Activated B cell treated with CpG ODN at 0.5 μM for 24 hours (primary cell): ENCODE results near the gene GNG7. TPM values are rescaled to one million over a fixed set of nuclear protein-coding genes. Genes with fewer than 3 reads are reported as not detected.

Source experiments
- ATAC-seq: fragments of 200-7000 bp; cut with Tn5 transposase; one replicate; pipeline ENCODE4 v1.10.0; 2021; ENCODE audit warnings: low read depth, mild to moderate bottlenecking, moderate library complexity
- CTCF ChIA-PET: fragments of 350-600 bp; sonication (Branson Sonifier 250); formaldehyde crosslinking; loops from one replicate; lab custom pipeline; 2021; ENCODE audit warnings: antibody characterized with exemption; lab: Charles Lee
- POLR2A ChIA-PET: fragments of 350-600 bp; sonication (Branson Sonifier 250); formaldehyde crosslinking; loops from one replicate; lab custom pipeline; 2021; ENCODE audit warnings: antibody characterized with exemption; lab: Charles Lee
- DNase-seq: peaks from one replicate; pipeline ENCODE4 v3.0.0; 2022
- H3K27ac Mint-ChIP-seq: one replicate; pipeline ENCODE4 v1.8.0; 2020; ENCODE audit warnings: mixed read lengths
- H3K27me3 Mint-ChIP-seq: one replicate; pipeline ENCODE4 v1.8.0; 2021; ENCODE audit warnings: mixed read lengths
- H3K36me3 Mint-ChIP-seq: one replicate; pipeline ENCODE4 v1.8.0; 2021; ENCODE audit warnings: low read depth, mixed read lengths
- H3K4me1 Mint-ChIP-seq: one replicate; pipeline ENCODE4 v1.8.0; 2021; ENCODE audit warnings: mixed read lengths
- H3K4me3 Mint-ChIP-seq: one replicate; pipeline ENCODE4 v1.8.0; 2020; ENCODE audit warnings: mild to moderate bottlenecking, mixed read lengths
- H3K9me3 Mint-ChIP-seq: one replicate; pipeline ENCODE4 v1.8.0; 2020; ENCODE audit warnings: mixed read lengths
- CTCF ChIP-seq: fragments of 200-600 bp; IDR thresholded peaks from one replicate; pipeline ENCODE4 v1.8.0; 2022; ENCODE audit warnings: antibody characterized with exemption, mild to moderate bottlenecking
- intact Hi-C: fragments of 100-400 bp; cut with micrococcal nuclease; formaldehyde crosslinking; loops from one replicate; pipeline ENCODE4 v1.15.1; 2024
- total RNA-seq: library from RNA; stranded (reverse); gene quantifications from 2 replicates; pipeline ENCODE4 v1.2.3, GENCODE V29; 2022

GNG7 gene
- total RNA-seq, 1 donor from 2014 or later = 35.4 TPM

- Mint-ChIP-seq H3K27me3 (no peaks in the 10 kb centered on the region), H3K4me1 (peaks cover 34% of the 10 kb centered on the region), H3K36me3 (peaks cover 50% of the 10 kb centered on the region), H3K4me3 (no peak overlapping the region), H3K27ac (no peak overlapping the region), H3K9me3 (no peaks in the 10 kb centered on the region)
- DNase-seq (no peak), ATAC-seq (no peak)
- ChIA-PET POLR2A (interaction anchor here (0.5 to 0.6 kb wide), 3 partner anchors 51 to 1400 kb away, joined by 4 to 5 read pairs (median 5); no protein-coding TSS in a partner anchor), CTCF (interaction anchor here (1.5 to 3.4 kb wide), 2 partner anchors 11 to 90 kb away, joined by 5 to 21 read pairs; no protein-coding TSS in a partner anchor)
- TF ChIP-seq CTCF = no peak
- intact Hi-C loops = loop anchor here (5.0 kb wide), 1 partner anchor 212 kb away; no protein-coding TSS in a partner anchor
These were observed 42.5 kb downstream of the GNG7 start for GRCh38 chr19:2659856-2660432.

- H3K4me1 Mint-ChIP-seq = peaks cover 37% of the 10 kb centered on the region
- ATAC-seq (no peak), DNase-seq (no peak)
- H3K9me3 Mint-ChIP-seq = no peaks in the 10 kb centered on the region
- intact Hi-C loops = no loop called here
- H3K27me3 Mint-ChIP-seq = no peaks in the 10 kb centered on the region
- TF ChIP-seq CTCF = no peak
- no peak overlapping the region for H3K27ac Mint-ChIP-seq
- ChIA-PET POLR2A (no interaction called here), CTCF (interaction anchor here (2.8 kb wide), 1 partner anchor 8 kb away, joined by 18 read pairs; no protein-coding TSS in a partner anchor)
- peaks cover 35% of the 10 kb centered on the region for H3K36me3 Mint-ChIP-seq
- no peak overlapping the region for H3K4me3 Mint-ChIP-seq
These were observed 46.0 kb downstream of the GNG7 start for GRCh38 chr19:2656533-2656932.

- ChIA-PET CTCF (interaction anchor here (1.0 to 2.7 kb wide), 2 partner anchors 12 to 96 kb away, joined by 3 to 8 read pairs; no protein-coding TSS in a partner anchor), POLR2A (interaction anchor here (0.6 to 1.4 kb wide), 4 partner anchors 17 to 187 kb away, joined by 4 to 8 read pairs (median 6); no protein-coding TSS in a partner anchor)
- Mint-ChIP-seq H3K36me3 (peaks cover 32% of the 10 kb centered on the region), H3K4me3 (no peak overlapping the region), H3K27ac (peak overlapping the region; percentile 30), H3K4me1 (peaks cover 43% of the 10 kb centered on the region), H3K9me3 (no peaks in the 10 kb centered on the region), H3K27me3 (no peaks in the 10 kb centered on the region)
- DNase-seq = no peak
- intact Hi-C loops = no loop called here
- no peak for TF ChIP-seq CTCF
- peak; percentile 43 for ATAC-seq
These were observed 48.5 kb downstream of the GNG7 start for GRCh38 chr19:2653710-2654707.

GRCh38 chr19:2653218-2653617 lies 49.3 kb downstream of the GNG7 start:
- CTCF ChIA-PET = interaction anchor here (2.7 kb wide), 1 partner anchor 96 kb away, joined by 8 read pairs; no protein-coding TSS in a partner anchor
- H3K27me3 Mint-ChIP-seq = no peaks in the 10 kb centered on the region
- H3K36me3 Mint-ChIP-seq = peaks cover 30% of the 10 kb centered on the region
- H3K9me3 Mint-ChIP-seq = no peaks in the 10 kb centered on the region
- TF ChIP-seq CTCF = no peak
- DNase-seq = no peak
- intact Hi-C loops = no loop called here
- no peak for ATAC-seq
- no peak overlapping the region for H3K4me3 Mint-ChIP-seq
- H3K27ac Mint-ChIP-seq = peak overlapping the region; percentile 61
- POLR2A ChIA-PET = interaction anchor here (0.5 to 1.4 kb wide), 5 partner anchors 16 to 86 kb away, joined by 3 to 9 read pairs (median 4); no protein-coding TSS in a partner anchor
- H3K4me1 Mint-ChIP-seq = peaks cover 42% of the 10 kb centered on the region
